Activated CD8-positive, alpha-beta memory T cell treated with anti-CD3 and anti-CD28 coated beads, Interleukin-2, amount 50 U/mL, for 24 hours (primary cell): ENCODE data around the gene LRBA.

Experiments
- DNase-seq: peaks from one replicate; pipeline ENCODE4 v3.0.0-alpha.2; 2020; ENCODE audit errors: extremely low read depth

Gene LRBA

GRCh38 chr4:150280081-150280895 lies 734.8 kb downstream of the LRBA start:
- no peak for DNase-seq

- DNase-seq, result no peak
These were observed 736.9 kb downstream of the LRBA start for GRCh38 chr4:150278206-150278605.

DNA sequence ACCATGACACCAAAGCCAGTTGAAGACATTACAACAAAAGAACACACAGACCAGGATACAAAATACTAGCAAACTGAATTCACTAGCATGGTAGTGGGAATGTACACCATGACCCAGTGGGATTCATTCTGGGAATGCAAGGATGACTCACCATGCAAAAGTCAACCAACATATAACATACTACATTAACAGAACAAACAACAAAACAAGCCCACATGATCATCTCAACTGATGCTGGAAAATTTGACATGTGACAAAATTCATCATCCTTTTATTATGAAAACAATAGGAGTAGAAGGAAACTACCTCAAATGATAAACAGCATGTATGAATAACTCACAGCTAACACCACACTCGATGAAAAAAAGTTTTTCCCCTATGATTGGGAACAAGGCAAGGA lies 746.6 kb downstream of the LRBA start:
- no peak for DNase-seq

DNA sequence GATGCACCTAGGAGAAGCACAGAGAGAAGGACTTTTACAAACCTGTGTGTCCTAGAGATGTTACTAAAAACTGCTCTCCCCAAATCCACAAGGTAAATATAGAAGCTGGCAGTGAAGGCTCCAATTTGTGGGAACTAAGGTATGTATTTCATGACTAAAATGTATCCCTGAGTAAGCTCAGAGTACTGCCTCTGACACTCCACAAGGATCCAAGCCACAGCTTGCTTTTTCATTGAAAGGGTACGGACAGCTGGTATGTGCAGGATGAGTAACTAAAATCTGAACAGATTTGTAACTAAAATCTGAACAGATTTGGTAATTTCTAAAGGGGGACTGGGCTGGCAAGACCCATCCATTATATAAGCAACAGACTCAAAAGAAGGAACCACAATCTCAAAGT lies 749.3 kb downstream of the LRBA start:
- DNase-seq, result no peak

DNA sequence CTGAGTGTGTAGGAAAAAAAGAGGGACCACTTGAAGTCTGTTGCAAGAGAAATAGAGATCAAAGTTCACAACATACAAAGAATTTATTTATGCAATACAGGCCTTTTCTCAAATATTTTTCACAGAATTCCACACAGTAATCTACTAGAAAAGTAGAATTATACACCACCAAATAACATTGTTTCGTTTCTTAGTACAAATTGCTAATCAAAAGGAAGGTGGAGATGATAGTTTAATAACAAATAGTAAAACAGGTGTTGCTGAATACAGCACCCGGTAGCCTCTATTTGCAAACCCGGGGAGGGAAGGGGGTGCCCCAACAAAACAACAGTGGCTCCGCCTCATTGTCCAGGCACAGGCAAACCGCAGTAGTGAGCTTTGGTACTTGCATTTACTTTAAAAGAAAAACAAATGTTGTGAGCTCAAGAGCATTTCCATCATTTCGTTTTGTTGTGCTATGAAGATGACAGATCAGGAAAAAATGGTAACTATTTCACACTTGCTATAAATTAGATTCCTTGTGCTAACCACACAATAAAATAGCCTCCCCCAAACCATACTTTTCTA lies 750.4 kb downstream of the LRBA start:
- no peak for DNase-seq

DNA sequence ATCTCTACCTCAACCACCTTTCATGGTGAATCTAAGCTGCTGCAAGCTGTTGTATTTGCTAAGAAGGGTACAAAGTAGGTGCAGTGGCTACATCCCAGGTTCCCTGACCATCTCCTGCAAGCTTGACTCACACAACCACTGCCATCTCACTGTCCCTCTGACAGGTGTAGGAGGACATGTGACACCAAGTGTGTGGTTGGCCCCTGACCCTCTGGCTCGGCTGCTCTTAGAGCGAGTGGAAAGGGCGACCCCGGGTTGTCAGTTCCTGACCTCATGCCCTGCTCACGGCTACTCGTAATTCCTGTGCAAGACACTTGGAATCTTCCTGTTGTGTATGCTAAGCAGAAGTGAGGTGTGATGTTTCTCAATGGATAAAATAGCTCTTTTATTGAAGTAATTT lies 752.5 kb downstream of the LRBA start:
- DNase-seq, result no peak

GRCh38 chr4:150261571-150261970 lies 753.5 kb downstream of the LRBA start:
- DNase-seq, result no peak

GRCh38 chr4:150259861-150260567 lies 755.1 kb downstream of the LRBA start:
- no peak for DNase-seq

DNA sequence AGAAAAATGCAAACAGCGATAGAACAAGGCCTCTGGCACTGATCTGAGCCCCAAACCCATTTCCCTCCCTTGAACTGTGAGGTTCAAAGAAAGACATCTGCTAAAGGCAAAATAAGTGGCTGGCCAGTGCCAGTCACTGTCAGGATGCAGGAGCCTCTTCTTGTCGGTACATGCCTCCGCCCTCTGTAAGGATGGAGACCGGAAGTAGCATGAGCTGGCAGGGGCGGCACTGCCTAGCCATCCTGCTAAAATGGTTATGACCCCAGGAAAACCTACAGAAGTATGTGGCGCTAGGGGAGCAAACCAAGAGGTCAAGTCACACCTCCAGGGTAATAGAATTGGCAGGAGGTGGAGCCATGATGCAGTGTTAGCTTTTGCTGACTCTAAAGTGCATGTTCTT lies 756.5 kb downstream of the LRBA start:
- DNase-seq, result no peak

DNA sequence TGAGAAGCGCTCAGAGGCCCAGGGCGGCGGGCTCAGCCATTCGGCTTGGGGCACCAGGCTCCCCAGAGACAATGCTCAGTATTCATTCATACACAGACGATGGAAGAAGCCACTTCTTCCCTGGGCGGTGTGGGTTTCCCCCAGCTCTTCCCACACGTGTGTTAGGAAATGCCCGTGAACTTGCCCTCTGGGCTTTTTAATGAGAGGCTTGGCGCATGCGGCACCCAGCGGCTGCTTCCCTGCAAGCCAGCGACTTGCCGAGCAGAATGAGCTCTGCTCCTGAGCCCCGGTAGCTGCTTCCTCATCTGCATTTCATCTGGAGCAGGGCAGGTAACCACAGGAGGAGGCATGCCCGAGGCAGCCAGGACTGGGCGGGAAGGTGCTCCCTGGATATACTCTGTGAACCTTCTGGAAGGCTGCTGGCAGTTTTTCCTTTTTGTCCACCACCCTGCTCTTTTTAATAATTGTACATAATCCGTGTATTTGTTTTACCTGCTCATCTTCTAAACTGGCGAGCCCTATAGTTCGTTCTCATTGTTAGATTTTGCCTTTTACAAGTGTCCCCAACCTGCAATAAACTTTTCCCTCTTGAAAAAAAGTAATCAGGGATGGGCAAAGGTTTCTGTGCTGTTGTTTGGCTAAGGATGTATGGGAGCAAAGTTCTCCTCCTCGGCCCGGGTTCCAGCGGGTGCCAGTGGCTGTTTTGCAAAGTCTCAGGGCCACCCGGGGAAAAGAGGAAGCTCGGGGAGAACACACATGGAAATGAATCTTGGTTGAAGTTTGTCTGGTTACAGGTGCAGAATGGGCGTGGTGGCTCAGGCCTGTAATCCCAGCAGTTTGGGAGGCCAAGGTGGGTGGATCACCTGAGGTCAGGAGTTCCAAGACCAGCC lies 758.0 kb downstream of the LRBA start:
- no peak for DNase-seq

GRCh38 chr4:150256225-150256620 lies 758.9 kb downstream of the LRBA start:
- no peak for DNase-seq

GRCh38 chr4:150255610-150256224 lies 759.4 kb downstream of the LRBA start:
- DNase-seq, result no peak

DNA sequence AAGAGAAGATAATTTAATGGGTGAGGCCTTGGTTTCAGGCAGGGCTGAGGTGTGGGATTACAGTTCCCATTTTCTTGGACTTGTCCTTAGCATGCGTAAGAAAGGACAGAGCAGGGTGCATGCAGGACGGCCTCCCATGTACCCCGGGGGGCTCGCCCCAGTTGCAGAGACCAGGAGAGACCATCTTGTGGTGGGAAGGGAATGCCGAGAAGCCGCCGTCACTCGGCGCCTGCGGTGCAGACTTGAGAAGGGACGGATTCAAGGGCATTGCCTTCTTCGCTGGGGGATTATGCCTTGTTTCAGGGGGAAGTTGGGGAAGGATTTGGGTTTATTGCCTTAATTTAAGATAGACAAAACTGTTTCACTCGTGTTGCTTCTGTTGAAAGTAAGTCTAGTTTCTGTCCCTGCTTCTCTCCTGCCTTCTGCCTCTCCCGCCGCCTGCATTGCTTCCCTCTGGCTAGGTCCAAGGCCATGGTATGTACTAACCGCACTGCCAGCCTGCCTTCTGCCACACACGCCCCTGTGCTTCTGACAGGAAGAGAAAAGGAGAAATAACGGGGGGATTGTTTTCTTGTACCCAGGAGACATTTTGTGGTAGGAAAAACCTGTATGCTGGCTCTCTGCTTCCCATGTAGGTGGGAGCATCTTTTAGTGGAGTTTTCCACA lies 761.0 kb downstream of the LRBA start:
- DNase-seq, result no peak

GRCh38 chr4:150253416-150253815 lies 761.7 kb downstream of the LRBA start:
- DNase-seq, result no peak

DNA sequence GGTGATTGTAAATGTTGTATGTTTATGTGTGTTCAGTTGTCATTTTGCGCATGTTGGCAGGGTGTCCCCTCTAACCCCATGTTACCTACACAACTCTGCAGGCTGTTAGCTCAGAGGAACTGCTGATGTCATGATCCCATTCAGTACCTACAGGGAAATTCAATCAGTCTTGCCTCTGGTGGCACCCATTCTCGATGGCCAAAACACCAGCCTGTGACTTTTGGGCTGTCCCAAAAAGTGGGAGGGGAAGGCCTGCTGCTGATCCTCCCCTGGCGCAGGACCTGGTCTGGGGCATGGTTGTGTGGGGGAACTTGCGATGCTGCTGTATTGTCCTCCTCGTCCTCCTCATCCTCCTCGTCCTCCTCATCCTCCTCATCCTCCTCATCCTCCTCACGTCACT lies 762.3 kb downstream of the LRBA start:
- DNase-seq, result no peak

- DNase-seq, result no peak
These were observed 762.8 kb downstream of the LRBA start for GRCh38 chr4:150252306-150252705.

- no peak for DNase-seq
These were observed 763.3 kb downstream of the LRBA start for GRCh38 chr4:150251752-150252190.

DNA sequence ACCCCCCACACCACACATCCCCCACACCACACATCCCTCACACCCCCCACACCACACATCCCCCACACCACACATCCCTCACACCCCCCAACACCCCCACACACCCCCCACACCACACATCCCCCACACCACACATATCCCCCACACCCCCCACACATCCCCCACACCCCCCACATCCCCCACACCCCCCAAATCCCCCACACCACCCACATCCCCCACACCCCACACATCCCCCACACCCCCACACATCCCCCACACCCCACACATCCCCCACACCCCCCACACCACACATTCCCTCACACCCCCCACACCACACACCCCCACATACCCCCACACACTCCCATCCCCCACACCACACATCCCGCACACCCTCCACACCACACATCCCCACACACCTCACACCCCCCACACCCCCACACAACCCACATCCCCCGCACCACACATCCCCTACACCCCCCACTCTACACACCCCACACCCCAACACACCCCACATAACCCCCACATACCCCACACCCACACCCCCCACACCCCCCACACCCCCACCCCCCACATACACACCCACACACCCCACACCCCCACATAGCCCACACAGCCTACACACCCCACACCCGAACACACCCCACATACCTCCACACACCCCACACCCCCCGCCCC lies 764.0 kb downstream of the LRBA start:
- no peak for DNase-seq

GRCh38 chr4:150250293-150250997 lies 764.6 kb downstream of the LRBA start:
- DNase-seq, result no peak

DNA sequence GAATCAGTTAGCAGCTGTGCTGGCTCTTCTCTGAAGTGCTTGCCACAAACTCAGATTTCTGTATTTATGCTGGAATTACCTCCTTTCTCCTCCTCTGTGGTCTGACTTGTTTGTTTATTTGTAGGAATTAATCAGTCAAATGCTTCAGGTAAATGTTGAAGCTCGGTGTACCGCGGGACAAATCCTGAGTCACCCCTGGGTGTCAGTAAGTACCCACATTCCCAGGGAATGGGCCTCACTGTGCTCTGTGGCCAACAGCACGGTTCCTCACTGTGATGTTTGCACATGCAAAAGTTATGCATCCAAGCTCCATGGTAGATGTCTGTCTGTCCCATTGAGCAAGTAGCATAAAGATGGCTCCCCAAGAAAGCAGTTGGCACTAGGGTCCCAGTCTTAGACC lies 766.9 kb downstream of the LRBA start:
- DNase-seq, result no peak
